Right hindlimb (tissue), 1 donor: Measurements from ENCODE around the gene CACNA1H.

Experiments used
- DNase-seq: peaks from one replicate; pipeline ENCODE4 v3.0.0-alpha.2; 2018

The CACNA1H gene

DNA sequence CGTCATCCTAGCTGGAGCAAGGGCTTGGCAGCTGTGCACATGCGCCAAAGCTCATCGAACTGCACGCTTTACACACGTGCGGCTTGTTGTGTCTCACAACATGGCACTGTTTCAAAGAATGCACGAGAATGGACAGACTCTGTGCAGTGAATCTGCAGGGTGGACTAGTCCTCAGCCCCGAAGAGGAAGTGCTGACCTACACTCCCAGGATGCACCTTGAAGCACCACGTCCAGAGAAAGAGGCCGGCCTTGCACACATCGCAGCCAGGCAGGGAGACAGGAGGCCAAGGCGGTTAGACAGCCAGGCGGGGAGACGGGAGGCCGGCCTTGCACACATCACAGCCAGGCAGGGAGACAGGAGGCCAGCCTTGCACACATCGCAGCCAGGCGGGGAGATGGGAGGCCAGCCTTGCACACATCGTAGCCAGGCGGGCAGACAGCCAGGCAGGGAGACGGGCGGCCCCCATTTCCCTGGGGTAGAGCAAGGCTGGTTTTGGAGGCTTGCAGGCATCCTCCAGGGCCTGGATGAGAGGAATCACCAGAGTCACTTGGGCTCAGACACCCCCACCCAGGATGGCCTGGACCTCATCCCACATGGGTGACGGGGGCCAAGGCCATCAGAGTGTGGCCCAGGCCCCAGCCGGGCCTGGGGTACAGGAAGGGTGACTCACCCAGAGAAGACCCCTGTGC lies 9.0 kb upstream of the CACNA1H start:
- DNase-seq: no peak

GRCh38 chr16:1144476-1145382 lies 8.2 kb upstream of the CACNA1H start:
- DNase-seq: no peak

DNA sequence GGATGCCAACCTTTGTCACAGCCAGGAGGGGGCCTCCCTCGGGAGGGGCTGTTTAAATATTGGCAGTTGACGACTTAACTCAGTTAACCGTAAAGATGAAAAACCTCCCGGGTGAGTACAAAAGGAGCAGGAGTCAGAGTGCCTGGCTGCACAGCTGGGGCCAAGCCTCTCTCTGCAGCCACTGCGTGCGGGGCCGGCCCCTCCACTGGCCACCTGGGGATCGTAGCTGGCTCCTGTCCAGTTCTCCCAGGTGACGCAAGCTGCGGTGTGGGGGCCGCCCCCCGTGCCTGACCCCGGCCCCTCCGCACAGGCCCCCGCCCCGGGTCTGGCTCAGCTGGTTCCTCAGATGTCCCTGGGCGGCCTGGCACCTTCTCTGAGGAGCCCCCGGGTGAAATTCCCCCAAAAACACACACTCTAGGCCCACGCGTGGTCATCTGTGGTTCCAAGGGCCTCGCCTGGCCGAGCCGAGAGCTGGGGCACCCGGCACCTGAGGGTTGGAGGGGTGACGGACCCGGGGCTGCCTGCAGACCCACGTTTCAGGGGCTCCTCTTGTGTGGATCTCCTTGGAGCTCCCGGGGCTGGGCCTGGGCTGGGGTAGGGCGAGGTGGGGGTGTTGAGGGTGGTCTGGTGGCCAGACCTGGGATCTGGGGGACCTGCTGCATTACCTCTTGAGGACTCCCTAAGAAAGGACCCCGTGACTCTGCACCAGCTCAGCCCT lies 7.4 kb upstream of the CACNA1H start:
- no peak for DNase-seq

GRCh38 chr16:1146409-1146808 lies 6.5 kb upstream of the CACNA1H start:
- no peak for DNase-seq

GRCh38 chr16:1147027-1147426 lies 5.9 kb upstream of the CACNA1H start:
- no peak for DNase-seq

- no peak for DNase-seq
Measured at GRCh38 chr16:1149101-1149636, 3.7 kb upstream of the CACNA1H start.

GRCh38 chr16:1150511-1150982 lies 2.4 kb upstream of the CACNA1H start:
- DNase-seq: no peak

- no peak for DNase-seq
Measured at GRCh38 chr16:1151424-1152122, 1.3 kb upstream of the CACNA1H start.

GRCh38 chr16:1152123-1152638 lies 725 bp upstream of the CACNA1H start:
- peak; percentile 63 for DNase-seq

- no peak for DNase-seq
Measured at GRCh38 chr16:1153480-1154160, 714 bp downstream of the CACNA1H start.

GRCh38 chr16:1154291-1154886 lies 1.5 kb downstream of the CACNA1H start:
- no peak for DNase-seq

DNA sequence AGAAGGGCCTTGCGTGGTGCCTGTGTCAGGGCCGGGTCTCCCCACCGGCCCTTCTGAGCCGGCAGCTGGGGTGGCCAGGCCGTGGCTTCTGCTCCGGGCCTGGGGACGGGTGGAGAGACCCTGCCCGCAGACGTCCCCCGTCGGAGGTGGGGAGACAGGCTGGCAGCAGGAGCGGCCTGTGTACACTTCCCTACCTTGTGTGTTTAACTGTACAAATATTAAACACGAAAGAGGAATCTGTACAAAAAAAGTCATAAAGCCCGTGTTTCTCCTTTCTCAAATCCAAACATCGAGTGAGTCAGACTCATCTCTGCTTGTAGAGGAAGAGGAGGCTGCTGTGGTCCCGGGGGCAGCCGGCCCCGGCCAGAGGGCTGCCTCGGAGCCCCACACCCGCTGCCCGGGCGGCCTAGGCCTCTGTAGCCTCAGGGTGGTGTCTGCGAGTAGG lies 2.0 kb downstream of the CACNA1H start:
- no peak for DNase-seq

- DNase-seq: no peak
Measured at GRCh38 chr16:1155353-1156054, 2.6 kb downstream of the CACNA1H start.

DNA sequence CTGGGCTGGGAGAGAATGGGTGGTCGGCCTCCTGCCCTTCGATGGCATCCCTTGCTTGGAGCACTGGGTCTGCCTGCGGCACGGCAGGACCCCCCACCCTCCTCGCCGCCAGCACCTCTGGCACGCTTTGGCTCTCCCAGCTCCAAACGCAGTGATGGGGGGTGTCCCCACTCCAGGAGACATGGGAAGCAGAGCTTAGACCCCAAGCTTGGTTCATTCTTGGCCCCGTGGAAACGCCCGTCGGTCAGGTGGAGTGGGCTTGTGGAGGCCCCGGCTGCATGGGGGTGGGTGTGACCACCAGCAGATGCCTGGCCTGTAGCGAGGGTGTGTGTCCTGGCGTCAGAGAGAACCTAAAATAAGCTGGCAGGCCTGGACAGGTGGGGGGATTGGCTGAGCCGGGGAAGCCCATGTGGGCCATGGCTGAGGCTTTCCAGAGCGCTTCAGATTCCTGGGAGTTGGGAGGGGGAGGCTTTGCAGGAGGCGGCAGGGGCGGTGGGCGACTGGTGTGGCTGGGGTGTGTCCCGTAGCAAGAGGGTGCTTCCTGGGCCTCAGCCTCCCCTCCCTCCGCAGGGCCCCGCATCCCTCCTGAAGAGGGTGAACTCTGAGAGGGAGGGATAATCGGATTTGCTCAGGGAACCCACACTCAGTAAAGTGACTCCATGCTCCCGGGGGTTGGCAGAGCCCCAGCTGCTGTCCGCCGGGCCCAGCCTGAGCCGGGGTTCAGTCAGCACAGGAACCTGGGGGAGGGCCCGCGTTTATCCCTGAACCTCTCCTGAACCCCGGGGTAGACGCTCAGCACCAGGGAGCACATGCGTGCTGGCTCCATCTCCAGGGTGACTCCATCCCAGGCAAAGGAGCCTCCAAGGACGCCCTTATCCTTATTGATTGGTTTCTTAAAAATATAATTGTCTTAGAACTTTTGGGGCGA lies 3.4 kb downstream of the CACNA1H start:
- no peak for DNase-seq

- DNase-seq: no peak
Measured at GRCh38 chr16:1156983-1157638, 4.2 kb downstream of the CACNA1H start.

GRCh38 chr16:1157639-1158455 lies 4.9 kb downstream of the CACNA1H start:
- no peak for DNase-seq

GRCh38 chr16:1158456-1159324 lies 5.8 kb downstream of the CACNA1H start:
- no peak for DNase-seq
